Tibial nerve (tissue), 4 donors: Measurements from ENCODE around the gene AEN.

Source experiments
- EP300 ChIP-seq, 2 donors: sonication (generic); formaldehyde crosslinking; IDR thresholded peaks; one replicate each; pipeline ENCODE4 v1.6.1; 2017; ENCODE audit warnings: antibody characterized with exemption in 2 of 2, mild to moderate bottlenecking in 1 of 2
- POLR2A ChIP-seq, 2 donors: fragments of 450-650 bp; IDR thresholded peaks; one replicate each; pipeline ENCODE4 v1.6.1; 2017; ENCODE audit warnings: antibody characterized with exemption in 2 of 2, mild to moderate bottlenecking in 2 of 2, moderate library complexity in 2 of 2
- TF ChIP-seq, protein P1 (sequence below), 5 experiments: fragments of 200-600 bp in 3 of 5; fragments of 450-650 bp in 2 of 5; sonication (generic) in 3 of 5; IDR thresholded peaks; one replicate each; pipeline ENCODE4 v1.5.1; 2016 to 2019; ENCODE audit warnings: antibody characterized with exemption in 5 of 5, mild to moderate bottlenecking in 3 of 5, moderate library complexity in 2 of 5

GRCh38 chr15:88646088-88646405 is 24.9 kb downstream of the AEN start:
- TF ChIP-seq, protein P1, sequence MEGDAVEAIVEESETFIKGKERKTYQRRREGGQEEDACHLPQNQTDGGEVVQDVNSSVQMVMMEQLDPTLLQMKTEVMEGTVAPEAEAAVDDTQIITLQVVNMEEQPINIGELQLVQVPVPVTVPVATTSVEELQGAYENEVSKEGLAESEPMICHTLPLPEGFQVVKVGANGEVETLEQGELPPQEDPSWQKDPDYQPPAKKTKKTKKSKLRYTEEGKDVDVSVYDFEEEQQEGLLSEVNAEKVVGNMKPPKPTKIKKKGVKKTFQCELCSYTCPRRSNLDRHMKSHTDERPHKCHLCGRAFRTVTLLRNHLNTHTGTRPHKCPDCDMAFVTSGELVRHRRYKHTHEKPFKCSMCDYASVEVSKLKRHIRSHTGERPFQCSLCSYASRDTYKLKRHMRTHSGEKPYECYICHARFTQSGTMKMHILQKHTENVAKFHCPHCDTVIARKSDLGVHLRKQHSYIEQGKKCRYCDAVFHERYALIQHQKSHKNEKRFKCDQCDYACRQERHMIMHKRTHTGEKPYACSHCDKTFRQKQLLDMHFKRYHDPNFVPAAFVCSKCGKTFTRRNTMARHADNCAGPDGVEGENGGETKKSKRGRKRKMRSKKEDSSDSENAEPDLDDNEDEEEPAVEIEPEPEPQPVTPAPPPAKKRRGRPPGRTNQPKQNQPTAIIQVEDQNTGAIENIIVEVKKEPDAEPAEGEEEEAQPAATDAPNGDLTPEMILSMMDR (IDR thresholded peaks at IDR 0.05) = no peak
- TF ChIP-seq EP300 (IDR thresholded peaks at IDR 0.05) = no peak
- TF ChIP-seq POLR2A (IDR thresholded peaks at IDR 0.05) = no peak
